Lower leg skin (tissue), 4 donors: Measurements from ENCODE around the gene FEZF1. TPM values are rescaled to one million over a fixed set of nuclear protein-coding genes. Genes with fewer than 3 reads are reported as not detected.

Source experiments
- DNase-seq, 2 donors: peaks; one replicate each; pipeline ENCODE4 v3.0.0-alpha.2; 2019; ENCODE audit warnings: low spot score in 2 of 2
- H3K4me3 ChIP-seq: fragments of 200-600 bp; sonication (generic); 2 replicates; pipeline ENCODE4 v1.5.1; 2017; ENCODE audit warnings: mild to moderate bottlenecking, low read depth; ENCODE audit not compliant: poor library complexity, severe bottlenecking
- CTCF ChIP-seq, 3 donors: fragments of 450-650 bp; IDR thresholded peaks; one replicate each; pipeline ENCODE4 v1.5.1; 2016; ENCODE audit warnings: antibody characterized with exemption in 3 of 3, mild to moderate bottlenecking in 3 of 3, moderate library complexity in 2 of 3
- POLR2A ChIP-seq, 2 donors: fragments of 450-650 bp; IDR thresholded peaks; one replicate each; pipeline ENCODE4 v1.6.1; 2016 to 2017; ENCODE audit warnings: antibody characterized with exemption in 2 of 2, mild to moderate bottlenecking in 1 of 2, moderate library complexity in 1 of 2
- WGBS, 2 donors: methylation state at CpG; one replicate each; pipeline ENCODE4 v1.1.5; 2018; 5-methylcytosine and 5-hydroxymethylcytosine counted together
- intact Hi-C: fragments of 100-400 bp; cut with DNase I; formaldehyde crosslinking; loops from one replicate; pipeline ENCODE4 v1.15.0; 2023; ENCODE audit warnings: low total_unique reads
- total RNA-seq, 4 donors: library from RNA; depleted of rRNA; stranded (reverse); fragments of >200 nt; gene quantifications; one replicate each; pipeline ENCODE4 v1.1.0, GENCODE V29; 2016

The FEZF1 gene
- total RNA-seq, 4 donors from 2014 or later: not detected

DNA sequence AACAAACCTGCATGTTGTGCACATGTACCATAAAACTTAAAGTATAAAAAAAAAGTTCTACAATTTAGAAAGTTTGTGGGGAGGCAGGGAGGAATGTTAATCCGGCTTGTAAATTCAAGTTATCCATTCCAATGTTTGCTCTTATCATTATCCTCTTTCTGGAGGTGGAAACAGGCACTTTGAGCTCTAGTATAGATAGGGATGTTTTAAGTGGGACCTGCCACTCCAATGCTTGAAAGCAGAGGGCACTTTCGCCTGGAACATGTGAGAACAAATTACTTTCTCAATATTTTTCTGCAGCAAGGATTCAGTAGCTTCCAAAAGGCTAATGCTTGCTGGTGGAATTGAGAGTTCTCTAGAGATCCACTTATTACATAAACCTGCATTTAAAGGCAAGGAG is 45.6 kb downstream of the FEZF1 start:
- no peak for DNase-seq
- no peak overlapping the region for H3K4me3 ChIP-seq
- TF ChIP-seq CTCF (IDR thresholded peaks at IDR 0.05): no peak
- TF ChIP-seq POLR2A (IDR thresholded peaks at IDR 0.05): no peak
- intact Hi-C loops: no loop called here
- 65 to 71% methylated on average over 2 of the region's 2 CpGs for WGBS, 2 donors

- 80 to 84% methylated on average over 1 of the region's 1 CpG for WGBS, 2 donors
- DNase-seq: no peak
- H3K4me3 ChIP-seq: no peak overlapping the region
- TF ChIP-seq CTCF (IDR thresholded peaks at IDR 0.05): no peak
- no peak for TF ChIP-seq POLR2A (IDR thresholded peaks at IDR 0.05)
- intact Hi-C loops: no loop called here
Observed at GRCh38 chr7:122257056-122257455, 47.5 kb downstream of the FEZF1 start.

GRCh38 chr7:122256046-122256445 is 48.5 kb downstream of the FEZF1 start:
- no peak for DNase-seq
- no peak for TF ChIP-seq POLR2A (IDR thresholded peaks at IDR 0.05)
- no peak for TF ChIP-seq CTCF (IDR thresholded peaks at IDR 0.05)
- no peak overlapping the region for H3K4me3 ChIP-seq

DNA sequence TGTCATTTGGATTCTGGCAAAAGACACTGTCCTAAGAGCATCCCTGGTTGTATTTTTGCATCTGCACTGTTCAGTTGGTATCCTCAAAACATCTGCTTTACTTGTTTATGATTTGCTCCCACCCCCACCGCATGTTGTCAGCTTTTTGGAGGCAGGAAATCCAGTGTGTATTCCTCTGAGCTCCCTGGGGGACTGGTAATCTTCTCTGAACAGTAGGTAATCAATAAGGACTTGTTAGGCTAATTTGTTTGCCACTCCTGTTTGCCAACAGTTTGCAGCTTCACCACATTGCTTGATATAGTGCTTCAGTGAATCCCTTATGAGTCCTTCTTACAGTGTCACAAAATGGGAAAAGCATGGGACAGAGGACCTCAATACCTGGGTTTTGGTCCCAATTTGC is 49.1 kb downstream of the FEZF1 start:
- no peak for DNase-seq
- intact Hi-C loops: no loop called here
- H3K4me3 ChIP-seq: no peak overlapping the region
- WGBS, 2 donors: 0 to 14% methylated on average over 1 of the region's 1 CpG
- TF ChIP-seq POLR2A (IDR thresholded peaks at IDR 0.05) (no peak), CTCF (IDR thresholded peaks at IDR 0.05) (no peak)

More at GRCh38 chr7:122256046-122256445, 48.5 kb downstream of the FEZF1 start:
- intact Hi-C loops: no loop called here
- WGBS, 2 donors: 59 to 63% methylated on average over 1 of the region's 1 CpG

Other genes with a start within 250 kb of the FEZF1 start
- gene AASS, start 160.5 kb downstream of the FEZF1 start, total RNA-seq: 10 to 100 TPM in 1 of 4 donors, 1 to 10 TPM in 3; 7.7 to 13.3 (median 8.4) TPM